ENCODE measurements around the gene ACYP2. TPM values are rescaled to one million over a fixed set of nuclear protein-coding genes. Genes with fewer than 3 reads are reported as not detected.

ACYP2 gene
- polyA plus RNA-seq, 2 donors: 12.6 to 14.1 TPM

- no peak overlapping the region for H3K4me3 ChIP-seq (ENCODE audit: low read depth in 1 of 2, low read length in 2 of 2)
- WGBS, 2 donors: 98 to 100% methylated on average over 3 of the region's 3 CpGs
- no peaks in the 10 kb centered on the region for H3K9me3 ChIP-seq (ENCODE audit: control insufficient read depth in 2 of 2, insufficient read depth in 1 of 2, low read depth in 1 of 2, low read length in 1 of 2)
- H3K36me3 ChIP-seq (ENCODE audit: control insufficient read depth in 2 of 2, insufficient read depth in 2 of 2, low read length in 1 of 2): no peaks in the 10 kb centered on the region
- no peaks in the 10 kb centered on the region for H3K27me3 ChIP-seq (ENCODE audit: control insufficient read depth in 1 of 2, insufficient read depth in 2 of 2, low read length in 2 of 2)
- H3K27ac ChIP-seq (ENCODE audit: low read depth in 2 of 2, low read length in 1 of 2): no peak overlapping the region
- no peaks in the 10 kb centered on the region for H3K4me1 ChIP-seq (ENCODE audit: control insufficient read depth in 2 of 2, insufficient read depth in 2 of 2, low read length in 1 of 2)
Observed at GRCh38 chr2:54183281-54183680, 67.9 kb downstream of the ACYP2 start.

- Histone ChIP-seq H3K4me3 (ENCODE audit: low read depth in 1 of 2, low read length in 2 of 2) (no peak overlapping the region), H3K27me3 (ENCODE audit: control insufficient read depth in 1 of 2, insufficient read depth in 2 of 2, low read length in 2 of 2) (no peaks in the 10 kb centered on the region), H3K9me3 (ENCODE audit: control insufficient read depth in 2 of 2, insufficient read depth in 1 of 2, low read depth in 1 of 2, low read length in 1 of 2) (no peaks in the 10 kb centered on the region), H3K4me1 (ENCODE audit: control insufficient read depth in 2 of 2, insufficient read depth in 2 of 2, low read length in 1 of 2) (no peaks in the 10 kb centered on the region), H3K27ac (ENCODE audit: low read depth in 2 of 2, low read length in 1 of 2) (no peak overlapping the region), H3K36me3 (ENCODE audit: control insufficient read depth in 2 of 2, insufficient read depth in 2 of 2, low read length in 1 of 2) (no peaks in the 10 kb centered on the region)
- 52 to 64% methylated on average over 4 of the region's 4 CpGs for WGBS, 2 donors
Observed at GRCh38 chr2:54183972-54184371, 68.6 kb downstream of the ACYP2 start.

GRCh38 chr2:54185105-54185504 is 69.7 kb downstream of the ACYP2 start:
- WGBS, 2 donors: 75 to 81% methylated on average over 1 of the region's 1 CpG
- Histone ChIP-seq H3K27me3 (ENCODE audit: control insufficient read depth in 1 of 2, insufficient read depth in 2 of 2, low read length in 2 of 2) (no peaks in the 10 kb centered on the region), H3K4me3 (ENCODE audit: low read depth in 1 of 2, low read length in 2 of 2) (no peak overlapping the region), H3K36me3 (ENCODE audit: control insufficient read depth in 2 of 2, insufficient read depth in 2 of 2, low read length in 1 of 2) (no peaks in the 10 kb centered on the region), H3K4me1 (ENCODE audit: control insufficient read depth in 2 of 2, insufficient read depth in 2 of 2, low read length in 1 of 2) (no peaks in the 10 kb centered on the region), H3K27ac (ENCODE audit: low read depth in 2 of 2, low read length in 1 of 2) (no peak overlapping the region), H3K9me3 (ENCODE audit: control insufficient read depth in 2 of 2, insufficient read depth in 1 of 2, low read depth in 1 of 2, low read length in 1 of 2) (no peaks in the 10 kb centered on the region)

- Histone ChIP-seq H3K27ac (ENCODE audit: low read depth in 2 of 2, low read length in 1 of 2) (no peak overlapping the region), H3K9me3 (ENCODE audit: control insufficient read depth in 2 of 2, insufficient read depth in 1 of 2, low read depth in 1 of 2, low read length in 1 of 2) (no peaks in the 10 kb centered on the region), H3K27me3 (ENCODE audit: control insufficient read depth in 1 of 2, insufficient read depth in 2 of 2, low read length in 2 of 2) (no peaks in the 10 kb centered on the region), H3K4me3 (ENCODE audit: low read depth in 1 of 2, low read length in 2 of 2) (no peak overlapping the region), H3K4me1 (ENCODE audit: control insufficient read depth in 2 of 2, insufficient read depth in 2 of 2, low read length in 1 of 2) (no peaks in the 10 kb centered on the region), H3K36me3 (ENCODE audit: control insufficient read depth in 2 of 2, insufficient read depth in 2 of 2, low read length in 1 of 2) (no peaks in the 10 kb centered on the region)
- WGBS, 2 donors: 91 to 96% methylated on average over 5 of the region's 5 CpGs
Observed at GRCh38 chr2:54187331-54187730, 71.9 kb downstream of the ACYP2 start.

GRCh38 chr2:54189539-54189938 is 74.1 kb downstream of the ACYP2 start:
- Histone ChIP-seq H3K9me3 (ENCODE audit: control insufficient read depth in 2 of 2, insufficient read depth in 1 of 2, low read depth in 1 of 2, low read length in 1 of 2) (no peaks in the 10 kb centered on the region), H3K27ac (ENCODE audit: low read depth in 2 of 2, low read length in 1 of 2) (no peak overlapping the region), H3K27me3 (ENCODE audit: control insufficient read depth in 1 of 2, insufficient read depth in 2 of 2, low read length in 2 of 2) (no peaks in the 10 kb centered on the region), H3K4me3 (ENCODE audit: low read depth in 1 of 2, low read length in 2 of 2) (no peak overlapping the region), H3K4me1 (ENCODE audit: control insufficient read depth in 2 of 2, insufficient read depth in 2 of 2, low read length in 1 of 2) (no peaks in the 10 kb centered on the region), H3K36me3 (ENCODE audit: control insufficient read depth in 2 of 2, insufficient read depth in 2 of 2, low read length in 1 of 2) (no peaks in the 10 kb centered on the region)
- WGBS, 2 donors: 90 to 91% methylated on average over 2 of the region's 2 CpGs

GRCh38 chr2:54191361-54192135 is 76.1 kb downstream of the ACYP2 start:
- WGBS, 2 donors: 94 to 96% methylated on average over 2 of the region's 2 CpGs

GRCh38 chr2:54194761-54195750 is 79.6 kb downstream of the ACYP2 start:
- Histone ChIP-seq H3K27ac (ENCODE audit: low read depth in 2 of 2, low read length in 1 of 2) (no peak overlapping the region), H3K27me3 (ENCODE audit: control insufficient read depth in 1 of 2, insufficient read depth in 2 of 2, low read length in 2 of 2) (no peaks in the 10 kb centered on the region), H3K36me3 (ENCODE audit: control insufficient read depth in 2 of 2, insufficient read depth in 2 of 2, low read length in 1 of 2) (no peaks in the 10 kb centered on the region), H3K9me3 (ENCODE audit: control insufficient read depth in 2 of 2, insufficient read depth in 1 of 2, low read depth in 1 of 2, low read length in 1 of 2) (no peaks in the 10 kb centered on the region), H3K4me3 (ENCODE audit: low read depth in 1 of 2, low read length in 2 of 2) (no peak overlapping the region), H3K4me1 (ENCODE audit: control insufficient read depth in 2 of 2, insufficient read depth in 2 of 2, low read length in 1 of 2) (no peaks in the 10 kb centered on the region)
- WGBS, 2 donors: 91 to 92% methylated on average over 8 of the region's 8 CpGs

More at GRCh38 chr2:54191361-54192135, 76.1 kb downstream of the ACYP2 start:
- Histone ChIP-seq H3K27ac (ENCODE audit: low read depth in 2 of 2, low read length in 1 of 2) (no peak overlapping the region), H3K9me3 (ENCODE audit: control insufficient read depth in 2 of 2, insufficient read depth in 1 of 2, low read depth in 1 of 2, low read length in 1 of 2) (no peaks in the 10 kb centered on the region), H3K36me3 (ENCODE audit: control insufficient read depth in 2 of 2, insufficient read depth in 2 of 2, low read length in 1 of 2) (no peaks in the 10 kb centered on the region), H3K4me3 (ENCODE audit: low read depth in 1 of 2, low read length in 2 of 2) (no peak overlapping the region), H3K4me1 (ENCODE audit: control insufficient read depth in 2 of 2, insufficient read depth in 2 of 2, low read length in 1 of 2) (no peaks in the 10 kb centered on the region), H3K27me3 (ENCODE audit: control insufficient read depth in 1 of 2, insufficient read depth in 2 of 2, low read length in 2 of 2) (no peaks in the 10 kb centered on the region)

GRCh38 chr2:54196646-54197045 is 81.2 kb downstream of the ACYP2 start:
- 92 to 93% methylated on average over 5 of the region's 5 CpGs for WGBS, 2 donors
- Histone ChIP-seq H3K27me3 (ENCODE audit: control insufficient read depth in 1 of 2, insufficient read depth in 2 of 2, low read length in 2 of 2) (no peaks in the 10 kb centered on the region), H3K4me3 (ENCODE audit: low read depth in 1 of 2, low read length in 2 of 2) (no peak overlapping the region), H3K27ac (ENCODE audit: low read depth in 2 of 2, low read length in 1 of 2) (no peak overlapping the region), H3K9me3 (ENCODE audit: control insufficient read depth in 2 of 2, insufficient read depth in 1 of 2, low read depth in 1 of 2, low read length in 1 of 2) (no peaks in the 10 kb centered on the region), H3K36me3 (ENCODE audit: control insufficient read depth in 2 of 2, insufficient read depth in 2 of 2, low read length in 1 of 2) (no peaks in the 10 kb centered on the region), H3K4me1 (ENCODE audit: control insufficient read depth in 2 of 2, insufficient read depth in 2 of 2, low read length in 1 of 2) (no peaks in the 10 kb centered on the region)

- Histone ChIP-seq H3K9me3 (ENCODE audit: control insufficient read depth in 2 of 2, insufficient read depth in 1 of 2, low read depth in 1 of 2, low read length in 1 of 2) (no peaks in the 10 kb centered on the region), H3K4me1 (ENCODE audit: control insufficient read depth in 2 of 2, insufficient read depth in 2 of 2, low read length in 1 of 2) (no peaks in the 10 kb centered on the region), H3K27me3 (ENCODE audit: control insufficient read depth in 1 of 2, insufficient read depth in 2 of 2, low read length in 2 of 2) (no peaks in the 10 kb centered on the region), H3K36me3 (ENCODE audit: control insufficient read depth in 2 of 2, insufficient read depth in 2 of 2, low read length in 1 of 2) (no peaks in the 10 kb centered on the region), H3K27ac (ENCODE audit: low read depth in 2 of 2, low read length in 1 of 2) (no peak overlapping the region), H3K4me3 (ENCODE audit: low read depth in 1 of 2, low read length in 2 of 2) (no peak overlapping the region)
- 65 to 76% methylated on average over 2 of the region's 2 CpGs for WGBS, 2 donors
Observed at GRCh38 chr2:54204476-54204875, 89.1 kb downstream of the ACYP2 start.

Data from esophagus (tissue), 2 donors.